Fibroblast of lung (primary cell): ENCODE measurements around the gene CAPN12.

Experiments
- CTCF ChIP-seq, 2 donors: IDR thresholded peaks in 1 of 2; conservative IDR thresholded peaks in 1 of 2; 1 replicate in 1 of 2; 2 replicates in 1 of 2; pipeline ENCODE4 v1.5.1; 2011 to 2012; ENCODE audit warnings: low read length in 2 of 2, control low read depth in 1 of 2, inconsistent platforms in 1 of 2, low read depth in 1 of 2, mild to moderate bottlenecking in 1 of 2
- EZH2 ChIP-seq: IDR thresholded peaks from 2 replicates; pipeline ENCODE4 v1.5.1; 2012; ENCODE audit warnings: low read length, control low read depth, mild to moderate bottlenecking; ENCODE audit errors: missing control alignments

GRCh38 chr19:38687837-38688378, 56.4 kb downstream of the CAPN12 start:
- TF ChIP-seq CTCF (conservative IDR thresholded peaks at IDR 0.05 in 1 of 2, IDR thresholded peaks at IDR 0.05 in 1 of 2; ENCODE audit: low read depth in 1 of 2, low read length in 2 of 2) (no peak), EZH2 (no peak)
